Liver (tissue), 9 donors: ENCODE data around the gene KCNK10. TPM values are rescaled to one million over a fixed set of nuclear protein-coding genes. Genes with fewer than 3 reads are reported as not detected.

Experiments
- DNase-seq: peaks from one replicate; pipeline ENCODE4 v3.0.0-alpha.2; 2017; ENCODE audit warnings: low spot score
- H3K27ac ChIP-seq, 2 donors: one replicate each; pipeline ENCODE4 v1.7.0; 2013; ENCODE audit warnings: inconsistent platforms in 2 of 2, low read length in 2 of 2, control low read depth in 1 of 2, low read depth in 1 of 2, mild to moderate bottlenecking in 1 of 2
- H3K27me3 ChIP-seq, 4 donors: one replicate each; pipeline versions ENCODE4 v1.6.1 to v1.7.0; 2013; ENCODE audit warnings: low read length in 3 of 4, inconsistent platforms in 1 of 4, mild to moderate bottlenecking in 1 of 4, moderate library complexity in 1 of 4; ENCODE audit not compliant: control insufficient read depth in 4 of 4, insufficient read depth in 4 of 4
- H3K36me3 ChIP-seq, 4 donors: one replicate each; pipeline versions ENCODE4 v1.6.1 to v1.7.0; 2013; ENCODE audit warnings: low read length in 3 of 4, mild to moderate bottlenecking in 3 of 4, low read depth in 1 of 4, moderate library complexity in 1 of 4; ENCODE audit not compliant: control insufficient read depth in 4 of 4, insufficient read depth in 3 of 4
- H3K4me1 ChIP-seq, 4 donors: one replicate each; pipeline versions ENCODE4 v1.6.1 to v1.7.0; 2013; ENCODE audit warnings: low read length in 3 of 4, mild to moderate bottlenecking in 3 of 4, moderate library complexity in 1 of 4; ENCODE audit not compliant: control insufficient read depth in 4 of 4, insufficient read depth in 4 of 4
- H3K4me3 ChIP-seq, 3 donors: one replicate each; pipeline versions ENCODE4 v1.6.1 to v1.7.0; 2013; ENCODE audit warnings: low read length in 3 of 3, control low read depth in 1 of 3, low read depth in 1 of 3, mild to moderate bottlenecking in 1 of 3
- H3K9ac ChIP-seq, 2 donors: one replicate each; pipeline ENCODE4 v1.7.0; 2013; ENCODE audit warnings: low read length in 2 of 2, mild to moderate bottlenecking in 2 of 2, moderate library complexity in 2 of 2, control low read depth in 1 of 2, low read depth in 1 of 2
- H3K9me3 ChIP-seq, 4 donors: one replicate each; pipeline versions ENCODE4 v1.6.1 to v1.7.0; 2013; ENCODE audit warnings: low read length in 3 of 4; ENCODE audit not compliant: control insufficient read depth in 4 of 4
- CTCF ChIP-seq: fragments of 150-350 bp; IDR thresholded peaks from 2 replicates; pipeline ENCODE4 v1.5.1; 2017; ENCODE audit warnings: improper control_type of control experiment, low read depth, low read length; ENCODE audit not compliant: missing input control
- EGR1 ChIP-seq, 2 donors: IDR thresholded peaks; 2 replicates each; pipeline ENCODE4 v1.6.1; 2016 to 2018; ENCODE audit warnings: antibody characterized with exemption in 2 of 2, low read depth in 2 of 2
- FOXA1 ChIP-seq: IDR thresholded peaks from 2 replicates; pipeline ENCODE4 v1.6.1; 2016; ENCODE audit warnings: antibody characterized with exemption
- FOXA2 ChIP-seq: IDR thresholded peaks from 2 replicates; pipeline ENCODE4 v1.6.1; 2016; ENCODE audit warnings: antibody characterized with exemption
- GABPA ChIP-seq, 2 donors: IDR thresholded peaks in 1 of 2; conservative IDR thresholded peaks in 1 of 2; 2 replicates each; pipeline ENCODE4 v1.6.1; 2016; ENCODE audit warnings: antibody characterized with exemption in 2 of 2, mild to moderate bottlenecking in 1 of 2, moderate library complexity in 1 of 2
- HNF4A ChIP-seq, 2 donors: conservative IDR thresholded peaks; 2 replicates each; pipeline ENCODE4 v1.6.1; 2016; ENCODE audit warnings: antibody characterized with exemption in 2 of 2, mild to moderate bottlenecking in 2 of 2
- HNF4G ChIP-seq: IDR thresholded peaks from 2 replicates; pipeline ENCODE4 v1.6.1; 2016; ENCODE audit warnings: antibody characterized with exemption
- NR2F2 ChIP-seq: IDR thresholded peaks from 2 replicates; pipeline ENCODE4 v1.6.1; 2016; ENCODE audit warnings: antibody characterized with exemption
- RAD21 ChIP-seq, 2 donors: IDR thresholded peaks; 2 replicates each; pipeline ENCODE4 v1.6.1; 2016; ENCODE audit warnings: antibody characterized with exemption in 2 of 2, mild to moderate bottlenecking in 2 of 2
- RXRA ChIP-seq, 2 donors: IDR thresholded peaks; 2 replicates each; pipeline ENCODE4 v1.6.1; 2017 to 2018; ENCODE audit warnings: antibody characterized with exemption in 2 of 2, mild to moderate bottlenecking in 1 of 2
- TAF1 ChIP-seq: conservative IDR thresholded peaks from 2 replicates; pipeline ENCODE4 v1.6.1; 2016; ENCODE audit warnings: antibody characterized with exemption, mild to moderate bottlenecking
- YY1 ChIP-seq: IDR thresholded peaks from 2 replicates; pipeline ENCODE4 v1.6.1; 2016; ENCODE audit warnings: antibody characterized with exemption, mild to moderate bottlenecking
- ZBTB33 ChIP-seq: IDR thresholded peaks from 2 replicates; pipeline ENCODE4 v1.6.1; 2016; ENCODE audit warnings: antibody characterized with exemption
- WGBS: extraction: QIAGEN DNeasy Blood & Tissue Kit; methylation state at CpG from one replicate; pipeline ENCODE4 v1.1.7; 2013; 5-methylcytosine and 5-hydroxymethylcytosine counted together
- polyA plus RNA-seq, 2 donors: library from polyadenylated mRNA; stranded (reverse) in 1 of 2; unstranded in 1 of 2; fragments of 200-250 nt in 1 of 2; fragments of >200 nt in 1 of 2; fragmentation: Nextera tagmentation in 1 of 2; extraction: Ambion mirVana in 1 of 2; gene quantifications; one replicate each; pipeline versions ENCODE4 v1.2.1 to v1.2.3, GENCODE V29; 2013 to 2015
- total RNA-seq, 2 donors: library from RNA; depleted of rRNA; stranded (reverse); fragments of >200 nt; gene quantifications; one replicate each; pipeline ENCODE4 v1.2.3, GENCODE V29; 2014
- TF ChIP-seq, protein P1 (sequence below): IDR thresholded peaks from 2 replicates; pipeline ENCODE4 v1.6.1; 2016; ENCODE audit warnings: antibody characterized with exemption
- TF ChIP-seq, protein P2 (sequence below): IDR thresholded peaks from 2 replicates; pipeline ENCODE4 v1.6.1; 2016; ENCODE audit warnings: antibody characterized with exemption, mild to moderate bottlenecking
- donor health status: healthy.
- donor health status: healthy.
- donor health status: healthy.
- donor health status: healthy.
- donor health status: healthy.

The KCNK10 gene
- total and polyA plus RNA-seq, 4 donors = 0.05 TPM; not detected in 3

DNA sequence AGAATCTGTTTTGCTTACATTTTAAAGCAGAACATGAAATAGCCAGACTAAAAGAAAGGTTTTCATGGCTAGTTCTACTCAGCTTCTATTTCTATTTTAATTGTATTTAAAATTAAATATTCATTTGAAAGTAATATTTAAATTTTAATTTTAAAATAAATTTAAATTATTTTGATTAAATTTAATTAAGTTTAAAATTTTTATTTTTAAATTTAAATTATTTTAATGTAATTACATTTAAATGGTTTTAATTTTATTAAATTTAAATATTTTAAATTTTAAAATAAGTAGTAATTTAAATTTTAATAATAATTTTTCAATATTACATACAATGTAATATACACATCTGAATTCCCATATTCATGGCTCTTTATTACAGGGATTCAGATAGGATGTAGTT, 17.3 kb upstream of the KCNK10 start:
- H3K36me3 ChIP-seq = no peaks in the 10 kb centered on the region
- H3K27me3 ChIP-seq = peaks cover 0 to 2% (median 0%) of the 10 kb centered on the region in 4 donors

GRCh38 chr14:88333036-88333435, 10.0 kb upstream of the KCNK10 start:
- no peak overlapping the region for H3K27ac ChIP-seq
- H3K9ac ChIP-seq = no peak overlapping the region
- H3K27me3 ChIP-seq = peaks cover 0 to 4% (median 2%) of the 10 kb centered on the region in 4 donors
- TF ChIP-seq YY1 = no peak
- no peak for TF ChIP-seq RXRA (IDR thresholded peaks at IDR 0.05)
- no peak for TF ChIP-seq EGR1 (IDR thresholded peaks at IDR 0.05; ENCODE audit: low read depth in 2 of 2)
- TF ChIP-seq FOXA1 = no peak
- TF ChIP-seq RAD21 (IDR thresholded peaks at IDR 0.05) = no peak
- TF ChIP-seq, protein P1, sequence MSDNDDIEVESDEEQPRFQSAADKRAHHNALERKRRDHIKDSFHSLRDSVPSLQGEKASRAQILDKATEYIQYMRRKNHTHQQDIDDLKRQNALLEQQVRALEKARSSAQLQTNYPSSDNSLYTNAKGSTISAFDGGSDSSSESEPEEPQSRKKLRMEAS = no peak
- TF ChIP-seq CTCF = no peak
- no peak for TF ChIP-seq NR2F2
- TF ChIP-seq TAF1 = no peak
- TF ChIP-seq ZBTB33 = no peak
- TF ChIP-seq, protein P2, sequence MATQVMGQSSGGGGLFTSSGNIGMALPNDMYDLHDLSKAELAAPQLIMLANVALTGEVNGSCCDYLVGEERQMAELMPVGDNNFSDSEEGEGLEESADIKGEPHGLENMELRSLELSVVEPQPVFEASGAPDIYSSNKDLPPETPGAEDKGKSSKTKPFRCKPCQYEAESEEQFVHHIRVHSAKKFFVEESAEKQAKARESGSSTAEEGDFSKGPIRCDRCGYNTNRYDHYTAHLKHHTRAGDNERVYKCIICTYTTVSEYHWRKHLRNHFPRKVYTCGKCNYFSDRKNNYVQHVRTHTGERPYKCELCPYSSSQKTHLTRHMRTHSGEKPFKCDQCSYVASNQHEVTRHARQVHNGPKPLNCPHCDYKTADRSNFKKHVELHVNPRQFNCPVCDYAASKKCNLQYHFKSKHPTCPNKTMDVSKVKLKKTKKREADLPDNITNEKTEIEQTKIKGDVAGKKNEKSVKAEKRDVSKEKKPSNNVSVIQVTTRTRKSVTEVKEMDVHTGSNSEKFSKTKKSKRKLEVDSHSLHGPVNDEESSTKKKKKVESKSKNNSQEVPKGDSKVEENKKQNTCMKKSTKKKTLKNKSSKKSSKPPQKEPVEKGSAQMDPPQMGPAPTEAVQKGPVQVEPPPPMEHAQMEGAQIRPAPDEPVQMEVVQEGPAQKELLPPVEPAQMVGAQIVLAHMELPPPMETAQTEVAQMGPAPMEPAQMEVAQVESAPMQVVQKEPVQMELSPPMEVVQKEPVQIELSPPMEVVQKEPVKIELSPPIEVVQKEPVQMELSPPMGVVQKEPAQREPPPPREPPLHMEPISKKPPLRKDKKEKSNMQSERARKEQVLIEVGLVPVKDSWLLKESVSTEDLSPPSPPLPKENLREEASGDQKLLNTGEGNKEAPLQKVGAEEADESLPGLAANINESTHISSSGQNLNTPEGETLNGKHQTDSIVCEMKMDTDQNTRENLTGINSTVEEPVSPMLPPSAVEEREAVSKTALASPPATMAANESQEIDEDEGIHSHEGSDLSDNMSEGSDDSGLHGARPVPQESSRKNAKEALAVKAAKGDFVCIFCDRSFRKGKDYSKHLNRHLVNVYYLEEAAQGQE = no peak
- TF ChIP-seq HNF4G = no peak
- H3K4me1 ChIP-seq = no peaks in the 10 kb centered on the region
- DNase-seq = no peak
- H3K36me3 ChIP-seq = no peaks in the 10 kb centered on the region
- WGBS = 76% methylated on average over 1 of the region's 1 CpG
- peaks cover 0 to 3% (median under 1%) of the 10 kb centered on the region in 4 donors for H3K9me3 ChIP-seq
- H3K4me3 ChIP-seq = no peak overlapping the region

More for the DNA sequence above, 17.3 kb upstream of the KCNK10 start:
- no peak overlapping the region for H3K27ac ChIP-seq
- no peak overlapping the region for H3K4me3 ChIP-seq
- no peak overlapping the region for H3K9ac ChIP-seq
- TF ChIP-seq FOXA1 = no peak
- TF ChIP-seq TAF1 = no peak
- no peak for TF ChIP-seq FOXA2
- no peak for TF ChIP-seq GABPA (IDR thresholded peaks at IDR 0.05 in 1 of 2, conservative IDR thresholded peaks at IDR 0.05 in 1 of 2)
- no peak for TF ChIP-seq HNF4A (conservative IDR thresholded peaks at IDR 0.05)
- no peak for TF ChIP-seq ZBTB33
- no peaks in the 10 kb centered on the region for H3K9me3 ChIP-seq
- no peak for DNase-seq
- H3K4me1 ChIP-seq = no peaks in the 10 kb centered on the region
